PC-3 (cell line): ENCODE results near the gene MC2R.

ENCODE experiments used
- CTCF ChIP-seq: fragments of 300-600 bp; sonication (generic); conservative IDR thresholded peaks from 2 replicates; pipeline ENCODE4 v1.5.1; 2017; ENCODE audit warnings: antibody characterized with exemption, low read depth, mild to moderate bottlenecking, low read length
- EZH2phosphoT487 ChIP-seq: fragments of 300-600 bp; sonication (generic); IDR thresholded peaks from 2 replicates; pipeline ENCODE4 v1.6.1; 2018; ENCODE audit warnings: mild to moderate bottlenecking, antibody characterized with exemption, low read length, borderline replicate concordance

GRCh38 chr18:13909141-13909940 is 6.0 kb downstream of the MC2R start:
- peak; percentile 38 for TF ChIP-seq CTCF
- no peak for TF ChIP-seq EZH2phosphoT487
